IMR-90 (cell line): ENCODE results near the gene NBEAL1.

Experiments used
- BHLHE40 ChIP-seq: fragments of 150-350 bp; IDR thresholded peaks from 2 replicates; pipeline ENCODE4 v1.6.1; 2016; ENCODE audit warnings: mild to moderate bottlenecking, low read depth, low read length
- CHD1 ChIP-seq: IDR thresholded peaks from 2 replicates; pipeline ENCODE4 v1.6.1; 2012; ENCODE audit warnings: low read depth, low read length, improper control_type of control experiment
- CTCF ChIP-seq: conservative IDR thresholded peaks from 2 replicates; pipeline ENCODE4 v1.5.1; 2012; ENCODE audit warnings: mild to moderate bottlenecking, low read depth, low read length, improper control_type of control experiment
- FOS ChIP-seq: fragments of 150-350 bp; IDR thresholded peaks from 2 replicates; pipeline ENCODE4 v1.6.1; 2016; ENCODE audit warnings: low read depth, low read length
- MAZ ChIP-seq: IDR thresholded peaks from 2 replicates; pipeline ENCODE4 v1.6.1; 2012; ENCODE audit warnings: low read depth, mild to moderate bottlenecking, low read length, improper control_type of control experiment, moderate library complexity, borderline replicate concordance
- MXI1 ChIP-seq: IDR thresholded peaks from 2 replicates; pipeline ENCODE4 v1.6.1; 2012; ENCODE audit warnings: low read depth, mild to moderate bottlenecking, low read length, moderate library complexity, borderline replicate concordance
- NFE2L2 ChIP-seq: fragments of 150-350 bp; IDR thresholded peaks from 2 replicates; pipeline ENCODE4 v1.6.1; 2016; ENCODE audit warnings: low read depth, mild to moderate bottlenecking, low read length
- POLR2A ChIP-seq: IDR thresholded peaks from 2 replicates; pipeline ENCODE4 v1.6.1; 2012; ENCODE audit warnings: mild to moderate bottlenecking, low read depth, low read length
- RAD21 ChIP-seq: IDR thresholded peaks from 2 replicates; pipeline ENCODE4 v1.6.1; 2012; ENCODE audit warnings: low read length, improper control_type of control experiment
- RCOR1 ChIP-seq: IDR thresholded peaks from 2 replicates; pipeline ENCODE4 v1.6.1; 2012; ENCODE audit warnings: mild to moderate bottlenecking, low read length, improper control_type of control experiment; ENCODE audit not compliant: insufficient replicate concordance
- RFX5 ChIP-seq: IDR thresholded peaks from 2 replicates; pipeline ENCODE4 v1.8.0; 2012; ENCODE audit warnings: low read depth, mild to moderate bottlenecking, low read length, moderate library complexity
- SMC3 ChIP-seq: fragments of 150-350 bp; IDR thresholded peaks from 2 replicates; pipeline ENCODE4 v1.6.1; 2016; ENCODE audit warnings: low read depth, mild to moderate bottlenecking, antibody characterized with exemption, low read length, moderate library complexity
- USF2 ChIP-seq: fragments of 150-350 bp; IDR thresholded peaks from 2 replicates; pipeline ENCODE4 v1.6.1; 2017; ENCODE audit warnings: mild to moderate bottlenecking, antibody characterized with exemption, low read length, low read depth

GRCh38 chr2:203002054-203002821 is 12.4 kb upstream of the NBEAL1 start:
- no peak for TF ChIP-seq CTCF
- no peak for TF ChIP-seq RCOR1
- no peak for TF ChIP-seq POLR2A
- no peak for TF ChIP-seq NFE2L2
- TF ChIP-seq CHD1, result no peak
- no peak for TF ChIP-seq MAZ
- TF ChIP-seq USF2, result no peak
- no peak for TF ChIP-seq SMC3
- no peak for TF ChIP-seq FOS
- TF ChIP-seq RAD21, result no peak
- TF ChIP-seq BHLHE40, result no peak
- TF ChIP-seq MXI1, result no peak
- no peak for TF ChIP-seq RFX5
